IPS DF 19.7 (cell line): ENCODE results near the gene AGBL5.

Experiments
- DNase-seq: peaks from one replicate; pipeline ENCODE4 v3.0.0-alpha.2; 2013; ENCODE audit warnings: low read depth, low spot score

Gene AGBL5

GRCh38 chr2:27023740-27024139 lies 27.7 kb upstream of the AGBL5 start:
- no peak for DNase-seq

- no peak for DNase-seq
These were observed 27.3 kb upstream of the AGBL5 start for GRCh38 chr2:27024188-27024587.

- no peak for DNase-seq
These were observed 26.7 kb upstream of the AGBL5 start for GRCh38 chr2:27024812-27025211.

GRCh38 chr2:27025281-27025800 lies 26.1 kb upstream of the AGBL5 start:
- DNase-seq: no peak

GRCh38 chr2:27025861-27026851 lies 25.3 kb upstream of the AGBL5 start:
- DNase-seq: no peak

GRCh38 chr2:27027211-27027651 lies 24.2 kb upstream of the AGBL5 start:
- no peak for DNase-seq

GRCh38 chr2:27029051-27029450 lies 22.4 kb upstream of the AGBL5 start:
- DNase-seq: no peak

- peak; percentile 33 for DNase-seq
These were observed 18.8 kb upstream of the AGBL5 start, which contains the start of gene TMEM214 for GRCh38 chr2:27032495-27033252. Gene TMEM214, plus strand, starts transcription at chr2:27032965. Its CDS starts 51 bp downstream, at chr2:27033016.

- DNase-seq: no peak
These were observed 18.1 kb upstream of the AGBL5 start for GRCh38 chr2:27033253-27033852.

GRCh38 chr2:27038012-27038411 lies 13.5 kb upstream of the AGBL5 start:
- no peak for DNase-seq

GRCh38 chr2:27038631-27039339 lies 12.7 kb upstream of the AGBL5 start:
- DNase-seq: no peak

GRCh38 chr2:27039426-27039825 lies 12.0 kb upstream of the AGBL5 start:
- DNase-seq: no peak

GRCh38 chr2:27039871-27040270 lies 11.6 kb upstream of the AGBL5 start:
- no peak for DNase-seq

- DNase-seq: no peak
These were observed 11.2 kb upstream of the AGBL5 start for GRCh38 chr2:27040282-27040681.

GRCh38 chr2:27041752-27042151 lies 9.7 kb upstream of the AGBL5 start:
- DNase-seq: no peak

- DNase-seq: no peak
These were observed 9.3 kb upstream of the AGBL5 start for GRCh38 chr2:27042159-27042661.

GRCh38 chr2:27042985-27043634 lies 8.4 kb upstream of the AGBL5 start:
- no peak for DNase-seq

GRCh38 chr2:27049422-27050280 lies 1.8 kb upstream of the AGBL5 start:
- no peak for DNase-seq

GRCh38 chr2:27050281-27050995 lies 1.0 kb upstream of the AGBL5 start:
- DNase-seq: no peak
